OCI-LY3 (cell line): ENCODE measurements around the gene OXNAD1.

ENCODE experiments used
- CTCF ChIP-seq: fragments of 200-600, 300-600 bp; sonication (generic); IDR thresholded peaks from 2 replicates; pipeline ENCODE4 v1.5.1; 2014; ENCODE audit warnings: antibody characterized with exemption, low read length, low read depth
- EZH2phosphoT487 ChIP-seq: fragments of 200-600 bp; shearing (Covaris generic); IDR thresholded peaks from 2 replicates; pipeline ENCODE4 v1.6.1; 2018; ENCODE audit warnings: antibody characterized with exemption, mixed run types, low read depth

DNA sequence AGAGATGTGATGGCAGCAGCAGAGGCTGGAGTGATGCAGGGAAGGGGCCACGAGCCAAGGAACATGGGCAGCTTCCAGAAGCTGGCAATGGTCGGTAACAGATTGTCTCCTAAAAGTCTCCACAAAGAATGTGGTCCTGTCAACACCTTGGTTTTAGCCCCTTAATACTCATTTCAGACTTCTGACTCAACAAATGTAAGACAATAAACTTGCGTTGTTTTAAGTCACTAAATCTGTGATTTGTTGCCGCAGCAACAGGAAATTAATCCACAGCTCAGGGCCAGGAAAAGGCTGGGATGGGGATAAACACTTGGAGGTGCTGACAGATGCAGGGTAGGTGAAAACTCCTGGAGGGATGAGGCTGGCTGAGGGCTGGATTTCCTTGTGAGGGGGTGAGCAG, 69.9 kb downstream of the OXNAD1 start:
- TF ChIP-seq CTCF (no peak), EZH2phosphoT487 (no peak)
